GM18861 (cell line): Measurements from ENCODE around the gene VKORC1L1.
"Not testable (repeated sequence)": the region's sequence is repeated elsewhere in the genome, so short reads cannot be mapped to it uniquely, and the experiment has no call there.

Experiments
- ATAC-seq: cut with Tn5 transposase; IDR thresholded peaks from one replicate; pipeline ENCODE4 v1.9.1; 2021; ENCODE audit not compliant: unreplicated experiment

VKORC1L1 gene

DNA sequence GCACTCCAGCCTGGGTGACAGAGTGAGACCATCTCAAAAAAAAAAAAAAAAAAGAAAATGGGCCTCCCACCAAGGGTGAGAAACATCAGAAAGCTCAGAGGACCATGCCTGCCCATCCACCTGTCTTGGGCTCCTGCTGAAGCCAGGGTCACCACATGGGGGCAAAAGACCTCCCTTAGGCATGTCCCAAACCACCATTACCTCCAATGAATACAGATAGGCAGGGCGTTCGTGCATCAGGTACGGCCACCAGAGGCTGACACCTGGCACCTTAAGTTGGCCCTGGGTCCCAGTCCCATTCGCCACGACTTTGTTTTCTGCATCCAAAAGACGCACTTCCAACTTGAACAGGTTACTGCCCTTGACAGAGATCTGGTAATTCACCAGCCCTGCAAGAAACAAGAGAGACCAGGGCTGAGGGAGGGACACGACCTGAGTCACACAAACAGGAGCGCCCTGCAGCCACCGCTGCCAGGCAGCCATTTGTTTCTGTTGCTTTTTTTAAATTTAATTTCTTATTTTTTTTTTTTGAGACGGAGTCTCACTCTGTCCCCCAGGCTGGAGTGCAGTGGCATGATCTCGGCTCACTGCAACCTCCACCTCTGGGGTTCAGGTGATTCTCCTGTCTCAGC is 103.1 kb downstream of the VKORC1L1 start:
- no peak for ATAC-seq

DNA sequence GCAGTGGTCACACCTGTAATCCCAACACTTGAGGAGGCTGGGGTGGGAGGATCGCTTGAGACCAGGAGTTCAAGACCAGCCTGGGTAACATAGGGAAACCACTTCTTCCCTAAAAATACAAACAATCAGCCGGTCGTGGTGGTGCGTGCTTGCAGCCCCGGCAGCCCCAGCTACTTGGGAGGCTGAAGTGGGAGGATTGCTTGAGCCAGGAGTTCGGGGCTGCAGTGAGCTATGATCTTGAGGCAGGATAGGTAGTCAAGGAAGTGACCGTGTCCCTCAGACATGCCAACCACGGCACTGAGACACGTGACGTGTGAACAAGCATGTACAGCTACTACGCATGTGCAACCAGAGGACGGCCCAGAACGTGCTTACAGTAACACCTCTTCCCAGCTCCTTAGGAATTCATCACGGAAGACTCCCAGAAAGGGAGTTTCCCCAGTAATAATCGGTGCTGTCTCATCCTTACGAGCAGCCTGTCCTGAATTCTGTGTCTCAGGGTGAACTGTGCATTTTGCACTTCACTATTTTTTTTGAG is 103.9 kb downstream of the VKORC1L1 start:
- no peak for ATAC-seq

DNA sequence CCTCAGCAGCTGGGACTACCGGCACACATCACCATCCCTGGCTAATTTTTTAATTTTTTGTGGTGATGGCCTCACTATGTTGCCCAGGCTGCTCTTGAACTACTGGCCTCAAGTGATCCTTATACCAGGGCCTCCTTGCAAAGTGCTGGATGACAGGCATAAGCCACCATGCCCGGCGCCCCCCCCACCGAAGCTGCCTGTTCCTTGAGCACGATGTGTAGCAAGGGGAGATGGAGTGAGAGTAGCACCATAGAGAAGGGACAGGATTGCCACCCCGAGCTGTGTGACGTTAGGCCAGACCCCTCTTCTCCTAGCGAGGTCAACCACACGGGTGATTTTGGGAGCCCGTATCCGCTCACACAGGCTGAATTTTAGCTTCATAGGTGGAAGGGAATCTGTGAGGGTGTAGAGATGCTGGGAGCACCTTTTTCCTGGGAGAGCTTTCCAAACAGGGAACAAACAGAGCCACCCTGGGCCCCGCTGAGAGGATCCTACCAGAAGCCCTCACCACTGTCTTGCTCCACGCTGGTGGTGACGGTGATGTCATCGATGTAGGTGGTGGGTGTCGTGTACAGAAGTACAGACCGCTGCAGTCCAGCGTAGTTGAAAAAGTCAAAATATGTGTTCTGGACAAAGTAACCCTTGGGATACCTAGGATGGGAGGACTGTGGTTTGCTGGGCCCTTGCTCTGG is 106.2 kb downstream of the VKORC1L1 start:
- ATAC-seq = no peak

DNA sequence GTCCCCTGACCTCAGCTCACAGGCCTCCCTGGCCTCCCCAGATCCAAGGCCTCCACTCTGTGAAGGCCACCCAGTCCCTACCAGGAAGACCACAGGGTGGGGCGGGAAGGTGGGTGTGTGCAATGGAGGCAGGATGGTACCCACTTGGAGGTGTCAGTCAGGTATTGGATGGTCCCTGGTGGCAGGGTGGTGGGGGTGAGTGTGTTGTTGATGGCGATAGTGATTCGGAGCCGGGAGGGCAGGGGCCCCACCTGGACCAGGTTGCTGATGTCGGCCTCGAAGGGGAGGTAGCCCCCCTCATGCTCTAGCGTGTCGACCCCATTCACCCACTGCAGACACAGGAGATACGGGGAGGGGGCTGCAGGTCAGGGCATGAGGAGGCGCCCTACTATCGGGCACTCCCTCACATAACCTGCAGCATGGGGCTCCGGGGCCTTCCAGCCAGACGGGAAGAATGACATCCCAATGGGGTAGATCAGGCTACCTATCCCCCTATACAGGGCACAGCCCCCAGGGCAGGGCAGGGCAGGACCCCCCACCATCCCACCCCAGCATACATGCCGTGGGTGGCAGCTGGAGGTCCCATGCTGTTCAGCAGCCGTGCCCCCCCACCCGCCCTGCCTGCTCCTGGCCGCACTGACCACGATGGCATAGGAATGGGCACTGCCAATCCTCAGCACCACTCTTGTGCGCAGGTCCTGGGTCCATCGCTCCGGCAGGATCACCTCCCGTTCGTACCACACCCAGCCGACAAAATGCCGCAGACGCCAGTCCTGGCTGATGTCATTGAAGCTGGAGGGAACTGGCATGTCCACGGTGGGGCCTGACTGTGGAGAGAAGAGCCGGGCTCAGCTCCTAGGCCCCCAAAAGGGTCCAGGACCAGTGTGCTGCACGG is 107.0 kb downstream of the VKORC1L1 start:
- no peak for ATAC-seq

DNA sequence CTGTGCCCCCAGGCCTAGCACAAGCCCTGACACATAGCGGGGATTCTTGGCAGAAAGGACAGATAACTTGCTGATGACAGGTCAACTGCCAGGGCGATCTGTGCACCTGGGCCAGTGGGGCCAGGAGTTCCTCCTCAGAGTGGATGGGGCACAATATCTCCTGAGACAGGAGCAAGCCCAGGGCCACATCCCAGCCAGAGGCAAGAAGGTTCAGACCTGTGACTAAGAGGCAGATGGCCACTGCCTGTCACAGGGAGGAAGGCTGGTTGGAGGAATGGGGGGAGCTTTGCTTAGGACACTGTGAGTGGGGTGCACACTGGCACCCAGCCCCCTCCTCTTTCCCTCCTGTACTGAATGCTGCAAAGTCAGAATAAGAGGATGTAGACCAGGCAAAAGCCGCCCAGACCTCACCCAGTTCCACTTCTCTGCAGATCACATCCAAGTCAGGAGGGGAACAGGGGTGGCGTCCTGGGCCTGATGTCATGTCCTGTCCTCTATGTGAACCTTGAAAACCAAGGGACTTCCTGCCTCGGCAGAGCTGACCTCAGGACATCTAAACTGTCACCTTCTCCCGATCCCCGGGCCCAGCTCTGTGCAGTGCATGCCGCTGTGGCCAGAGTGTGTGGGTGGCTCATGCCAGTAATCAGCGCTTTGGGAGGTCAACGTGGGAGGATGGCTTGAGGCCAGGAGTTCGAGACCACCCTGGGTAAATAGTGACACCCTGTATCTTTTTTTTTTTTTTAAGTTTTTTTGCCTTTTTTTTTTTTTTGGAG is 107.8 kb downstream of the VKORC1L1 start:
- ATAC-seq = peak; percentile 88

DNA sequence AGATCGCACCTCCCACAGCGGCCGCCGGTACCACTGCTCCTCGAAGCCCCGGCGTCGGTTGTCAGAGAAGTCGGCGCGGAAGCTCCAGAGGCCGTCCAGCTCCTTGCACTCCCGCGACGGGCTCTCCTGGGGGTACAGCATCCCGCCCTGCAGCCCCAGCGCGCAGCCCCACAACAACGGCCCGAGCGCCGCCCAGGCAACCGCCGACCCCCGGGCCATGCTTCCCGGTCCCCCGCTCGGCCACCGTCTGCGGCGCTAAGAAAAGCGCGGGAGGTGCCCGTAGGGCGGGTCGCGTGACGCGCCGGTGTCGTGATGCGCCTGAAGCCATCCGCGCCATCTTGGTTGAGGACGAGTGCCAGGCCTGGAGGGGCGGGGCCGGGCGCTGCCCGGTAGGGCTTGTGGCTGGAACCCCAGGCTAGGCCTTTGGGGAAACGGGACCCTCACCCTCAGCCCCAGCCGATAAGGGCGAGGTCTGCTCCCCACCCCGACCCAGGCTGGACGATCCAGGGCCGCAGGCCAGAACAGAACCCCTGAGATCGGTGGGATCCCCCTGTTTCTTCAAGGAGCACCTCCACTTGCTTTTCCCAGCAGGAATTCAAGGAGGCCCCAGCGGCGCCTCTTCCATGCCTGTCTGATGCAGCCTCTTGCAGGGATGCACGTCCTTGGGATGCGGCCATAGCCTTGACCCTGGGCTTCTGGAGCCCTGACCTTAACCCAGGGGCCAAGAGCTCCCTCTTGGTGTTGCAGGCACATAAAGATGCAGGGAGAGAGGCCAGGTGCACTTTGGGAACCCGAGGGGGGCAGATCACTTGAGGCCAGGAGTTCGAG is 109.3 kb downstream of the VKORC1L1 start, which contains the start of gene GUSB:
Gene GUSB, minus strand, starts transcription at position 249 of the 828 bp plus-strand sequence. Its CDS starts 30 bp downstream, at position 219.
- ATAC-seq = peak; percentile 57

DNA sequence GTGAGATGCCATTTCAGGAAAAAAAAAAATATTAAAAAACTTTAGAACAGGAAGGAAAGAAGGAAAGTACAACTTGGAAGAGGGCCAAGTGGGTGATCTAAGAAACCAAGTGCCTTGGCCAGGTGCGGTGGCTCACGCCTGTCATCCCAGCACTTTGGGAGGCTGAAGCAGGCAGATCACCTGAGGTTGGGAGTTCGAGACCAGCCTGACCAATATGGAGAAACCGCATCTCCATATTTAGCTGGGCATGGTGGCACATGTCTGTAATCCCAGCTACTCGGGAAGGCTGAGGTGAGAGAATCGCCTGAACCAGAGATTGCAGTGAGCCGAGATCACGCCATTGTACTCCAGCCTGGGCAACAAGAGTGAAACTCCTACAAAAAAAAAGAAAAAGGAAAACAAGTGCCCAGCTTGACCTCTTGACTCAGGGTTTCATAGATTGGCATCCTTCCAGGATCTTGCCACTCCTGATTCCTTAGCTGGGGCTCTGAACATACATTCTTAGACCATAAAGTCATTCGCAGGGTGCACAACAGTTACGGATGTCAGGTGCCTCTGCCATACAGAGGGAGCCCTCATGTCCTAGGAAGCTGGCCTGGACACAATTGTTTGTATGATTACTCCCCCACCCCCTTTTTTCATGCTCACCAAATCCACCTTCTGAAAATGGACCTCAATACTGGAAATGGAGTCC is 111.2 kb downstream of the VKORC1L1 start:
- no peak for ATAC-seq

DNA sequence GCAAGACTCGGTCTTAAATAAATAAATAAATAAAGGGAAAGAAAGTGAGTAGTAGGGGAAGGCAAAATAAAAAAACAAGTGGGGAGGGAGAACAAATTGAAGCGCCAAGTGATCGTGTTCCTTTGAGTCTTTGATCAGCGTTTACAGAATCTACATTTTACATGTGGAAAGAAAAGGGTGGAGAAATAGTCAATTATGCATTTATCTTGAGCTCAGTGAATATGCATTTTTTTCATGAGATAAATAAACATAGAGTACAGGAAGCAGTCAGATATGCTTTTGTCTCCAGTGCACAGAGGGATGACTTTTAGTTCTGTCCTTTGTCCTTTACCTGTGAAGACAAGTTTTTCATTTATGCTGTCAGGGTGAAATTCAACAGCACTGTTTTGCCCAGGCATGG is 115.2 kb downstream of the VKORC1L1 start:
- ATAC-seq = no peak

DNA sequence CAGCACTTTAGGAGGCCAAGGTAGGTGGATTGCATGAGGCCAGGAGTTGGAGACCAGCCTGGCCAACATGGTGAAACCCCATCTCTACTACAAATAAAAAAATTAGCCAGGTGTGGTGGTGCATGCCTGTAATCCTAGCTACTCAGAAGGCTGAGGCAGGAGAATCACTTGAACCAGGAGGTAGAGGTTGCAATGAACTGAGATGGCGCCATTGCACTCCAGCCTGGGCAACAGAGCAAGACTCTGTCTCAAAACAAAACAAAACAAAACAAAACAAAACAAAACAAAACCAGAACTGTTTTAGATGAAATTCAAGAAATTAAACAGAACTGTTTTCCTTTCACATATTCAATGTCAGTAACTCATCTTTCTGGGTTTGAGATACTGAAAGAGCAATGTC is 115.6 kb downstream of the VKORC1L1 start:
- ATAC-seq = not testable (repeated sequence)

DNA sequence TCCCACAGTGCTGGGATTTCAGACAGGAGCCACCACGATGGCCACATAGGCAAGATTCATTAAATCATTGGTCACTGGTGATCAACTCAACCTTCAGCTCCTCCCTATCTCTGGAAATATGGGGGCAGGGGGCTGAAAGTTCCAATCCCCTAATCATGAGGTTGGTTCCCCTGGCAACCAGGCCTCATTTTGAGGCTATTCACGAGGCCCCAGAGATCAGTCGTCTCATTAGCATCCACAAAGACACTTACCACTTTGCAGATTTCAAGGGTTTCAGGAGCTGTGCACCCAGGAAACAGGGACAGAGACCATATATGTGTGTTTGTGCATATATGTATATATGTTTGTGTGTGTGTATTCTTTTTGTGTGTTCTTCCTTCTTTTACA is 116.8 kb downstream of the VKORC1L1 start:
- ATAC-seq = no peak

DNA sequence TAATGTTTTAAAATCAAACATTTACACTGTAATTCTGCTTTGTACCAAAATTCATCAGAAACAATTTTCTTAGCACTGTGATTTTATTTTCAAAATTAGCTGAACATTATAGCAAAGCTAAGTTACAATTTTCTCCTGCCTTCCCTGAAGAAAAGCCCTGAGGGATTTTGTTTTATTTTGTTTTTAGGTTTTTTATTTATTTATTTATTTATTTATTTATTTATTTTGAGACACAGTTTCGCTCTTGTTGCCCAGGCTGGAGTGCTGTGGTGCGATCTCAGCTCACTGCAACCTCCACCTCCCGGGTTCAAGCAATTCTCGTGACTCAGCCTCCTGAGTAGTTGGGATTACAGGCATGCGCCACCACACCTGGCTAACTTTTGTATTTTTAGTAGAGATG is 119.0 kb downstream of the VKORC1L1 start:
- not testable (repeated sequence) for ATAC-seq

DNA sequence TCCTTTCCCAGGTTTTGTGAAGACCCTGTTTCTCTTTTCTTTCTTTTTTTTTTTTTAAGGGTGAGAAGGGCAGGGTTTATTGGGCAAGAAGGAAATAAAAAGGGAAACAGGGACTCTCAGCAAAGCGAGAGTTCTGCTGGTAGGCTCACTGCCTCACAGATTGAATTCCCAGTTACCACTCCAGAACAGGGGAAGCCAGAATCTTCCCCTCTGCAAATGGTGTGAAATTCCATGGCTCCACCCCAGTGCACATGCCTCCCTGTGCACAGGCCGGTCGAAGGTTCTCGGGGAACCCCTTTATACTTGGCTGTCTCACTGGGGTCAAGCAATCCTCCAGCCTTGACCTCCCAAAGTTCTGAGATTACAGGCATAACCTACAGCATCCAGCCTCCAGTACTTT is 119.7 kb downstream of the VKORC1L1 start:
- ATAC-seq = no peak

DNA sequence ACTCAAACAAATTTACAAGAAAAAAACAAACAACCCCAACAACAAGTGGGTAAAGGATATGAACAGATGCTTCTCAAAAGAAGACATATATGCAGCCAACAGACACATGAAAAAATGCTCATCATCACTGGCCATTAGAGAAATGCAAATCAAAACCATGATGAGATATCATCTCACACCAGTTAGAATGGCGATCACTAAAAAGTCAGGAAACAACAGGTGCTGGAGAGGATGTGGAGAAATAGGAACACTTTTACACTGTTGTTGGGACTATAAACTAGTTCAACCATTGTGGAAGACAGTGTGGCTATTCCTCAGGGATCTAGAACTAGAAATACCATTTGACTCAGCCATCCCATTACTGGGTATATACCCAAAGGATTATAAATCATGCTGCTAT is 122.1 kb downstream of the VKORC1L1 start:
- not testable (repeated sequence) for ATAC-seq

DNA sequence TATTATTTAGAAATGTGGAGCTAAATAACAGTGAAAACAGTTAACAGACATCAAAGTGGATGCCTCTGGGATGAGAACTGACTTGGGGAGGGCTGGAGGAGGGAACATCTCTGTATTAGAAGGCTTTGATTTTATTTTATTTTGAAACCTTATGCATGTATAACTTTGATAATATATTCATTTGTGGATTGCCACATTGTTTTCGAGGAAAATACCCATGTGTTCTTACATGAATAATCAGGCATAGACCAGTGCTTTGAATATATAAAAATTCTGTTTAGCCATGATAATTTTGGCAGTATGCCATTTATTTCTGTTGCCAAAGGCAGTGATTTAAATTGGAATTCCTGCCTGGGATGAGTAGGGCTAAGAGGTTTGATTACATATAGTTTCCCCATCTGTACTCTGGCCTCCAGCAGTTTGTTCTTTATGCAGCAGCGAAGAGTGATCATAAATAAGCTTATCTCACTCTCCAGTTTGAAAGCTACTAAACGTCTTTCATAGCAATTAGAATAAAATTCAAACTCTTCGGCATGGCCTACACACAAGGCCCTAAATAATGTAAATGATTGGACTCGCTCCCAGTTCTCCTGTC is 128.0 kb downstream of the VKORC1L1 start:
- ATAC-seq = not testable (repeated sequence)

DNA sequence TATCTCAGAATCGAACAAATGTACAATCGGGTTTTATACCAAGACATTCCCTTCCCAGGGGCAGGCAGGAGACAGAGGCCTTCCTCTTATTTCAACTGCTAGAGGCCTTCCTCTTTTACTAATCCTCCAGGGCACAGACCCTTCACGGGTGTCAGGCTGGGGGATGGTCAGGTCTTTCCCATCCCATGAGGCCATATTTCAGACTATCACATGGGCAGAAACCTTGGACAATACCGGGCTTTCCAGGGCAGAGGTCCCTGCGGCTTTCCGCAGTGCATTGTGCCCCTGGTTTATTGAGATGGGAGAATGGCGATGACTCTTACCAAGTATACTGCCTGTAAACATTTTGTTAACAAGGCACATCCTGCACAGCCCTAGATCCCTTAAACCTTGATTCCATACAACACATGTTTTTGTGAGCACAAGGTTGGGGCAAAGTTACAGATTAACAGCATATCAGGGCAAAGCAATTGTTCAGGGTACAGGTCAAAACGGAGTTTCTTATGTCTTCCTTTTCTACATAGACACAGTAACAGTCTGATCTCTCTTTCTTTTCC is 132.3 kb downstream of the VKORC1L1 start:
- ATAC-seq = not testable (repeated sequence)

DNA sequence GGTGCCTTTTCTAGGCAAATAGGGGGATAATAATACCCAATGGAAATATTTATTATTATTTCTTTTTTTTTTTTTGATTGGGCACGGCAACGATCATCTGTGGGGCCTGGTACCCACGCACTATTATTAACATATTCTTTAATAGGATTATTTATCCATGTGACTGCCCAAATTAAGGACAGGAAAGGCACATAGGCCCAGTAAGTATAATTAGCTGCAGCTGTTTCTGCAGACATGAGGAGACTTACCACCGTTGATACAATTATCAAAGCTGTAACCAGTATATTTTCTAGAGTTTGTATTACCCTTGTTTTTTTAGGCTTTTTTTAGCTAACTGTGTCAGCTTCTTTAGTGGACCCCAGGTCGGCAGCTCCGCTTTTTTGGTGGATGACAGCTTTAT is 134.4 kb downstream of the VKORC1L1 start:
- ATAC-seq = no peak
